H9 (cell line): Measurements from ENCODE around the gene CMSS1. TPM values are rescaled to one million over a fixed set of nuclear protein-coding genes. Genes with fewer than 3 reads are reported as not detected.

Experiments
- DNase-seq: peaks from one replicate; pipeline ENCODE4 v3.0.0-alpha.2; 2017
- H2AFZ ChIP-seq: one replicate; pipeline ENCODE4 v1.6.1; 2013; ENCODE audit warnings: mild to moderate bottlenecking, low read length, control low read depth, moderate library complexity
- H2AK5ac ChIP-seq: 2 replicates; pipeline ENCODE4 v1.6.1; 2013; ENCODE audit warnings: low read length, control low read depth, mixed read lengths; ENCODE audit not compliant: insufficient read length
- H2BK120ac ChIP-seq: one replicate; pipeline ENCODE4 v1.6.1; 2013; ENCODE audit warnings: low read depth, mild to moderate bottlenecking, low read length, control low read depth, inconsistent platforms; ENCODE audit not compliant: poor library complexity, severe bottlenecking
- H2BK12ac ChIP-seq: 2 replicates; pipeline ENCODE4 v1.6.1; 2013; ENCODE audit warnings: low read length, control low read depth, mixed read lengths, low read depth; ENCODE audit not compliant: insufficient read length
- H2BK15ac ChIP-seq: 2 replicates; pipeline ENCODE4 v1.6.1; 2013; ENCODE audit warnings: low read depth, low read length, control low read depth
- H2BK20ac ChIP-seq: one replicate; pipeline ENCODE4 v1.6.1; 2013; ENCODE audit warnings: low read depth, mild to moderate bottlenecking, low read length, control low read depth, inconsistent platforms; ENCODE audit not compliant: poor library complexity, severe bottlenecking
- H2BK5ac ChIP-seq: 2 replicates; pipeline ENCODE4 v1.6.1; 2013; ENCODE audit warnings: low read length, control low read depth, mixed read lengths; ENCODE audit not compliant: insufficient read length
- H3K14ac ChIP-seq: 2 replicates; pipeline ENCODE4 v1.6.1; 2013; ENCODE audit warnings: low read length, control low read depth; ENCODE audit not compliant: insufficient read depth
- H3K18ac ChIP-seq: 2 replicates; pipeline ENCODE4 v1.6.1; 2013; ENCODE audit warnings: low read depth, mild to moderate bottlenecking, mixed read lengths, low read length, control low read depth; ENCODE audit not compliant: insufficient read length
- H3K23ac ChIP-seq: 2 replicates; pipeline ENCODE4 v1.6.1; 2013; ENCODE audit warnings: low read length, control low read depth, mixed read lengths, low read depth; ENCODE audit not compliant: insufficient read length
- H3K23me2 ChIP-seq: 2 replicates; pipeline ENCODE4 v1.6.1; 2013; ENCODE audit warnings: low read depth, mild to moderate bottlenecking, mixed read lengths, low read length, control low read depth; ENCODE audit not compliant: insufficient read length, poor library complexity, severe bottlenecking
- H3K27ac ChIP-seq: 2 replicates; pipeline ENCODE4 v1.5.1; 2013; ENCODE audit warnings: low read length, control low read depth, mixed read lengths, low read depth; ENCODE audit not compliant: insufficient read length
- H3K27me3 ChIP-seq: 2 replicates; pipeline ENCODE4 v1.6.1; 2013; ENCODE audit warnings: low read length, control low read depth, inconsistent platforms; ENCODE audit not compliant: insufficient read depth
- H3K4ac ChIP-seq: 2 replicates; pipeline ENCODE4 v1.6.1; 2013; ENCODE audit warnings: low read depth, mild to moderate bottlenecking, control low read depth, inconsistent platforms, low read length, moderate library complexity
- H3K4me1 ChIP-seq: 2 replicates; pipeline ENCODE4 v1.6.1; 2013; ENCODE audit warnings: low read length, control low read depth, inconsistent platforms; ENCODE audit not compliant: insufficient read depth
- H3K4me2 ChIP-seq: 2 replicates; pipeline ENCODE4 v1.6.1; 2013; ENCODE audit warnings: low read length, control low read depth, mixed read lengths; ENCODE audit not compliant: insufficient read length, insufficient read depth
- H3K56ac ChIP-seq: 2 replicates; pipeline ENCODE4 v1.6.1; 2013; ENCODE audit warnings: low read depth, mild to moderate bottlenecking, mixed read lengths, low read length, control low read depth; ENCODE audit not compliant: insufficient read length
- H3K79me1 ChIP-seq: 2 replicates; pipeline ENCODE4 v1.6.1; 2013; ENCODE audit warnings: low read depth, mild to moderate bottlenecking, moderate library complexity, low read length, control low read depth, inconsistent platforms; ENCODE audit not compliant: insufficient read depth, poor library complexity, severe bottlenecking
- H3K79me2 ChIP-seq: 2 replicates; pipeline ENCODE4 v1.6.1; 2013; ENCODE audit warnings: low read length, control low read depth, inconsistent platforms; ENCODE audit not compliant: insufficient read depth
- H3K9ac ChIP-seq: 2 replicates; pipeline ENCODE4 v1.6.1; 2013; ENCODE audit warnings: low read length, control low read depth, mixed read lengths; ENCODE audit not compliant: insufficient read length; ENCODE audit errors: extremely low read depth
- H3K9me3 ChIP-seq: one replicate; pipeline ENCODE4 v1.6.1; 2013; ENCODE audit warnings: low read depth, low read length, inconsistent platforms; ENCODE audit not compliant: control insufficient read depth
- H3T11ph ChIP-seq: one replicate; pipeline ENCODE4 v1.6.1; 2013; ENCODE audit warnings: mild to moderate bottlenecking, low read length, control low read depth, inconsistent platforms
- H4K20me1 ChIP-seq: one replicate; pipeline ENCODE4 v1.6.1; 2013; ENCODE audit not compliant: control insufficient read depth, insufficient read length, insufficient read depth
- H4K5ac ChIP-seq: 2 replicates; pipeline ENCODE4 v1.6.1; 2013; ENCODE audit warnings: low read depth, mild to moderate bottlenecking, mixed read lengths, low read length, control low read depth; ENCODE audit not compliant: insufficient read length
- H4K8ac ChIP-seq: replicated peaks from 2 replicates; pipeline ENCODE4 v1.6.1; 2013; ENCODE audit warnings: low read length, control low read depth, mixed read lengths, low read depth; ENCODE audit not compliant: insufficient read length
- H4K91ac ChIP-seq: 2 replicates; pipeline ENCODE4 v1.6.1; 2013; ENCODE audit warnings: low read depth, mild to moderate bottlenecking, moderate library complexity, mixed read lengths, low read length, control low read depth; ENCODE audit not compliant: insufficient read length
- H3K27ac Mint-ChIP-seq, 3 experiments: 2 replicates in 2 of 3; 3 replicates in 1 of 3; pipeline ENCODE4 v1.8.0; 2020 to 2021; ENCODE audit warnings: mixed read lengths in 3 of 3, mild to moderate bottlenecking in 1 of 3, moderate library complexity in 1 of 3
- H3K27me3 Mint-ChIP-seq: 2 replicates; pipeline ENCODE4 v1.8.0; 2021; ENCODE audit warnings: low read depth, mild to moderate bottlenecking, moderate library complexity, mixed read lengths
- H3K36me3 Mint-ChIP-seq, 3 experiments: 2 replicates in 2 of 3; 3 replicates in 1 of 3; pipeline ENCODE4 v1.8.0; 2020 to 2021; ENCODE audit warnings: low read depth in 3 of 3, mixed read lengths in 3 of 3; ENCODE audit not compliant: insufficient read depth in 1 of 3
- H3K4me1 Mint-ChIP-seq, 2 experiments: 2 replicates each; pipeline ENCODE4 v1.8.0; 2020; ENCODE audit warnings: mixed read lengths in 2 of 2
- H3K4me3 Mint-ChIP-seq, 2 experiments: 2 replicates in 1 of 2; 3 replicates in 1 of 2; pipeline ENCODE4 v1.8.0; 2020 to 2021; ENCODE audit warnings: mild to moderate bottlenecking in 2 of 2, mixed read lengths in 2 of 2, moderate library complexity in 1 of 2
- H3K9me3 Mint-ChIP-seq, 2 experiments: 2 replicates in 1 of 2; 3 replicates in 1 of 2; pipeline ENCODE4 v1.8.0; 2020; ENCODE audit warnings: mild to moderate bottlenecking in 2 of 2, mixed read lengths in 2 of 2, moderate library complexity in 1 of 2
- CTCF ChIP-seq: fragments of 200-600 bp; sonication (generic); conservative IDR thresholded peaks from 3 replicates; pipeline ENCODE4 v1.8.0; 2021; ENCODE audit warnings: antibody characterized with exemption, mild to moderate bottlenecking
- WGBS: extraction: QIAGEN DNeasy Blood & Tissue Kit; methylation state at CpG from one replicate; pipeline ENCODE4 v1.1.7; 2013; ENCODE audit warnings: missing lambda C conversion rate, low lambda C conversion rate, mixed read lengths; ENCODE audit not compliant: insufficient read length; ENCODE audit errors: extremely low coverage; 5-methylcytosine and 5-hydroxymethylcytosine counted together
- total RNA-seq: library from RNA; stranded (reverse); gene quantifications from 2 replicates; pipeline ENCODE4 v1.2.1, GENCODE V29; 2021

CMSS1 gene
- total RNA-seq, 1 experiment from 2014 or later = 61.8 TPM

- no peak overlapping the region for H4K5ac ChIP-seq
- H3K18ac ChIP-seq = no peak overlapping the region
- no peaks in the 10 kb centered on the region for H4K20me1 ChIP-seq
- Mint-ChIP-seq H3K4me3 (no peak overlapping the region), H3K27me3 (no peaks in the 10 kb centered on the region), H3K9me3 (peaks cover 9 to 10% of the 10 kb centered on the region in 2 experiments; a peak in 4 of 5 replicates), H3K36me3 (peaks cover 12 to 18% (median 14%) of the 10 kb centered on the region in 3 experiments), H3K4me1 (peaks cover 5 to 7% of the 10 kb centered on the region in 2 experiments), H3K27ac (peak overlapping the region in 1 of 3 experiments; percentile 1; a peak in 1 of 7 replicates)
- H3K4ac ChIP-seq = no peak overlapping the region
- no peak overlapping the region for H3K14ac ChIP-seq
- H3K56ac ChIP-seq = no peak overlapping the region
- H3K4me1 ChIP-seq = no peaks in the 10 kb centered on the region
- H4K8ac ChIP-seq = no peak overlapping the region
- DNase-seq = no peak
- H3K23ac ChIP-seq = no peak overlapping the region
- H2BK5ac ChIP-seq = no peak overlapping the region
- TF ChIP-seq CTCF = no peak
- no peak overlapping the region for H2BK120ac ChIP-seq
- no peak overlapping the region for H3K27ac ChIP-seq
- no peak overlapping the region for H2BK12ac ChIP-seq
- H3K9me3 ChIP-seq = no peaks in the 10 kb centered on the region
- no peak overlapping the region for H3T11ph ChIP-seq
- H2BK15ac ChIP-seq = no peak overlapping the region
- no CpG with 5 or more reads among the region's 8 CpGs for WGBS
- H3K23me2 ChIP-seq = no peaks in the 10 kb centered on the region
- H2BK20ac ChIP-seq = no peak overlapping the region
- no peak overlapping the region for H4K91ac ChIP-seq
- no peaks in the 10 kb centered on the region for H3K79me1 ChIP-seq
- no peak overlapping the region for H3K9ac ChIP-seq
- no peak overlapping the region for H2AK5ac ChIP-seq
- no peaks in the 10 kb centered on the region for H3K79me2 ChIP-seq
- H3K27me3 ChIP-seq = no peaks in the 10 kb centered on the region
- H2AFZ ChIP-seq = no peak overlapping the region
- H3K4me2 ChIP-seq = no peak overlapping the region
Observed at GRCh38 chr3:100151024-100151707, 333.5 kb downstream of the CMSS1 start.
